NCI-H2196 (cell line): Measurements from ENCODE around the gene EHMT1.
A peak's percentile ranks its signal among the peaks of the same experiment; 100 is the strongest.

Experiments
- DNase-seq: peaks from one replicate; lab custom pipeline; 2025; ENCODE audit not compliant: unreplicated experiment; lab: John Stamatoyannopoulos, UW

EHMT1 gene

GRCh38 chr9:137781906-137782585, 163.2 kb downstream of the EHMT1 start:
- no peak for DNase-seq

DNA sequence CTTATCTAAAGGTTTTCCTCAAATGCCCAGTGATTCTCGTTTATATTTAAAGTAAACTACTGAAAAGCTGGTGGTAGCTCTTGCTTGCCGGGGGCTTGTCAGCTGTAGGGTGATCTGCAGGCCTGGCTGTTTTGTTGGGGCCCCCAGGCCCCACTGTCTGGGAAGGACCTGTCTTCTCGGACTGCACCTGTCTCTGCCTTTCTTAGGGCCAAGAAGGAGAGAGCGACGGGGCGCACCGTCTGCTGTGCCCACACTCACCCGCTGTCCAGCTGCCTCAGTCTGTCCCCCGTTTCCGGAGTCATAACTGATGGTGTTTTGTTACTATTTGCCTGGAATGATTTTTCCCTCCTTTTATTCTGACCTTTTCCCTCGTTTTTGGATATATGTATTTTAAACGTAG, 164.7 kb downstream of the EHMT1 start:
- DNase-seq: no peak

GRCh38 chr9:137784046-137784445, 165.2 kb downstream of the EHMT1 start:
- no peak for DNase-seq

- DNase-seq: no peak
These were observed 166.1 kb downstream of the EHMT1 start for GRCh38 chr9:137784641-137785513.

DNA sequence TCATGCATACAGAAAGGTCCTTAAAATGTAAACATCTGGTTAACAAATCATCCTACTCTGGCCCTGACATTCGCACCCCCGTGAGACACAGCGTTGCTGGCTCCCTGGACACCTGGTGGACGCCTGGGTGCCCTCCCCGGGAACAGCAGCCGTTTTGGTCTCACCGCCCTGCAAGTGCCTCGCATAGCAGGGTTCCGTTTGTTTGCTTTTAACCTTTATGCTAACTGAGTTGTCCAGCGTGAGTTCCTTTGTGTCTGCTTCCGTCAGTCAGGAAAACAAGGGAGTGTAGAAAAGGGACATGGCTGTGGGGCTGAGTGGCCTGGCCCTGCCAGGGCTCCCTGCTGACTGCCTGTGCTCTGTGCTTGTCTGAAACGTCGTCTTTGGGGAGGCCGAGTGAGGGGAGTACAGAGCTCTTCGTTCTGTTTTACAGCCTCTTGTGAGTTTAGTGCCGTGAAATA, 166.9 kb downstream of the EHMT1 start:
- no peak for DNase-seq

DNA sequence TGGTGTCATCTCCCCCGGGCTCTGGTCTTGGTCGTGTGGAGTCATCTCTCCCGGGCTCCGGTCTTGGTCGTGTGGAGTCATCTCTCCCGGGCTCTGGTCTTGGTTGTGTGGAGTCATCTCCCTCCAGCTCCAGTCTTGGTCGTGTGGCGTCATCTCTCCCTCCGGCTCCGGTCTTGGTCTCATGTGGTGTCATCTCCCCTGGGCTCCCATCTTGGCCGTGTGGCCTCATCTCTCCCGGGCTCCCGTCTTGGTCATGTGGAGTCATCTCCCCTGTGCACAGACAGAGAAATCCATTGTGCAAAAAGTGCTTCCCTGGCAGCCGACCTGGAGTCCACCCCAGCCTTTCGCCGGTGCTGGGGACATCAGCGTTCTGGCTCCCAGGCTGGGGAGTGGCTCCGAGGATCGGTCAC, 167.7 kb downstream of the EHMT1 start:
- no peak for DNase-seq

- DNase-seq: no peak
These were observed 168.6 kb downstream of the EHMT1 start for GRCh38 chr9:137787381-137787780.

GRCh38 chr9:137787786-137788505, 169.1 kb downstream of the EHMT1 start:
- no peak for DNase-seq

GRCh38 chr9:137788561-137789294, 169.9 kb downstream of the EHMT1 start:
- no peak for DNase-seq

DNA sequence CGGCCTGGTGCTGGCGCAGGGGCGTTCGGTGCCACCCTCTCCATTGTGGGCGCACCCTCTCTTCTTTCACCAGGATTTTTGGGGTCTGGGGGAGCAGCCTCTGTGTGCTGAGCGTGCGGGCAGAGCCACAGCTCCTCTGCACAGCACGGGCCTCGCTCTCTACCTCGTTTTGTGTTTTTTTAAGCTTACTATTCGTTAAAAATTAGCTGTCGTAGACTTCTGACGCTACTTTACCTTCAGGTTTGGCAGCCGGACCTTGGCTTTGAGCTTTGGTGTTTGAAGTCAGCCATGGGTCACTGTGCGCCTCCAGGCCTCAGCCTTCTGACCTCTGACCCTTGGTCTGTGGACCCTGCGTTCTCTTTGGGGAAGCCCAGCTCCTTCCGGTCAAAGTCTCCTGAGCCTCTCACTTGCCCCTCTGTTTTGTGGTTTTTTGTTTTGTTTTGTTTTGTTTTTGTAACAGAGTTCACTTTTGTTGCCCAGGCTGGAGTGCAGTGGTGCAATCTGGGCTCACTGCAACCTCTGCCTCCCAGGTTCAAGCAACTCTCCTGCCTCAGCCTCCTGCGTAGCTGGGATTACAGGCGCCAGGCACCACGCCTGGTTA, 170.6 kb downstream of the EHMT1 start:
- DNase-seq: no peak

DNA sequence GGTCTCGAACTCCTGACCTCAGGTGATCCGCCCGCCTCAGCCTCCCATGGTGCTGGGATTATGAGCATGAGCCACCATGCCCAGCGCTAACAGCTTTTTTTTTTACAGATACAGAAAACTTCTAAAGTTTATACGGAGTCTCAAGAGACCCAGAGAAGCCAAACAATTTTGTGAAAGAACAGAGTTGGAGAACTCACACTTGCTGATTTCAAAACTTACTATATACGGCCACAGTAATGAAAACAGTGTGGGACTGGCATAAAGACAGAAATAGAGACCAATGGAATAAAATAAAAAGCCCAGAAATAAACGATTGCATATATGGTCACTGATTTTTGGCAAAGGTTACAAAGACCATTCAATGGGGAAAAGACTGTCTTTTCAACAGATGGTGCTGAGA, 173.1 kb downstream of the EHMT1 start:
- DNase-seq: no peak

DNA sequence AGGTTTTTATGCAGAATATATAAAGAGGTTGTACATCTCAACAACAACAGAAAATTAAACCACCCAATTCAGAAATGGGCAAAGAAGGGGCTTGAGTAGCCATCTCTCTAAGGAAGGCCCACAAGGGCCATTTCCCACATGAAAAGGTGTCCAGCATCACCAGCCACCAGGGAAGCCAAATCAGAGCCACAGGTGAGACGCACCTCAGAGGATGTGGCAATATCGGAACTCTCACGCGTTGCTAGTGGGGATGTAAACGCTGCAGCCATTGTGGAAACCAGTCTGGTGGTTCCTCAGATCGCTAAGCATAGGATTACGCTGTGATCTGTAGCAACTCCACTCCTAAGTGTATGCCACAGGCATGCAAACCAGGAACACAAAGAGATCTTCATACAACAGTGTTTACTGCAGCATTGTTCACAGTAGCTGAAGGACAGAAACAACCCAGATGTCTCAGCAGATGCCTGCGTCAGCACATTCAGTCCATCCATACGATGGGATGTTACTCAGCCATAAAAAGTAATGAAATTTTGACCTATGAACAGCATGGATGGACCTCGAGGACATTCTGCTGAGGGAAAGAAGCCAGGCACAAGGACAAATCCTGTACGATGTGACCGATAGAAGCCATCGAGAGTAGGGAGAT, 174.5 kb downstream of the EHMT1 start:
- no peak for DNase-seq

DNA sequence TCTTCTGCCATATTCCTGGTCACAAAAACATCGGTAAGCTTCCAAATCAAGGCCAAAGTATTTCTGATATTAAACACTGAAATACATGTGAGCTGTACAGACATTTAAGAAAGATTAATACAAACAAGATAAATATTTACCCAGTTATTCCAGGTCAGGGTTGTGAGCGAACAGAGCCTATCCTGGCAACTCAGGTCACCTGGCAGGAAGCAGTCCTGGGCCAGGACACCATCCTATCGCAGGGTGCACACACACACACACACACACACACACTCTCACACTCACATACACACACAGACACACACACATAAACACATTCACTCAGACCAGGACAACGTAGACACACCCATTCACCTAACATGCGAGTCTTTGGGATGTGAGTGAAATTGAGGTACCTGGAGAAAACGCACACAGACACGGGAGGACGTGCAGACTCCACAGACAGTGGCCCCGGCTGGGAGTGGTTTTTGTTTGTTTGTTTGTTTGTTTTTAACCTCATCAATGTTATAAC, 176.4 kb downstream of the EHMT1 start:
- no peak for DNase-seq

- DNase-seq: peak; percentile 55
These were observed 178.7 kb downstream of the EHMT1 start for GRCh38 chr9:137797206-137798120.

- no peak for DNase-seq
These were observed 179.3 kb downstream of the EHMT1 start for GRCh38 chr9:137798142-137798541.

DNA sequence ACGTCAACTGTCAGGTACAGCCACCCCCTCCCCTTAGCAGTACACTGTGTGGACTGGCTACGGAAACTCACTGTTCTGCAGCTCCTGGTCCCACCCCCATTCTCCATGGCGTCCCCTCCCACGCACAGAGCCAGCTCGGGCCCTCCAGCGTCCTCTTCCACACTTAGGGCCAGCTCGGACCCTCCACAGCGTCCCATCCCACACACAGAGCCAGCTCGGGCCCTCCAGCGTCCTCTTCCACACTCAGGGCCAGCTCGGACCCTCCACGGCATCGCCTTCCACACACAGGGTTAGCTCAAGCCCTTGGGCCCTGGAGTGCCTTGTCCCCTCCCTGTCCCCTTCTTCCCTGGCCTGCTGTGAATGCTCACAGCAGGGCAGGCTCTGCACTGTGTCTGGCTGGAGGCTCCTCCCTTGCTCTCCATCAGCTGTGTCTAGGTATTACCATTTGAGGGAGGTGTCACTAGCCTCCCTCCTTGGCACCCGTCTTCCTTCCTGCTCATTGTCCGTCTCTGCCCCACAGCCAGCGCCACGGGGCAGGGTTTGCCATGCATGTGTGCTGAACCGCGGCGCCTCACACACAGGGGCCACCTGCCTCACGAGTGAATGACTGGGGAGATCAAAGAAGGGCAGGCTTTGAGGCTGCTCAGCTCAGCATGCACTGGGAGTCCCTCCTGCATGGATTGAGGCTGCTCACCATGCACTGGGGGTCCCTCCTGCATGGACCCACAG, 180.3 kb downstream of the EHMT1 start:
- peak; percentile 52 for DNase-seq

- no peak for DNase-seq
These were observed 180.8 kb downstream of the EHMT1 start for GRCh38 chr9:137799630-137799983.
